GM21367 (cell line): Measurements from ENCODE around the gene CD300LF.

ENCODE experiments used
- ATAC-seq: cut with Tn5 transposase; IDR thresholded peaks from one replicate; pipeline ENCODE4 v1.9.1; 2021; ENCODE audit not compliant: unreplicated experiment

CD300LF gene

DNA sequence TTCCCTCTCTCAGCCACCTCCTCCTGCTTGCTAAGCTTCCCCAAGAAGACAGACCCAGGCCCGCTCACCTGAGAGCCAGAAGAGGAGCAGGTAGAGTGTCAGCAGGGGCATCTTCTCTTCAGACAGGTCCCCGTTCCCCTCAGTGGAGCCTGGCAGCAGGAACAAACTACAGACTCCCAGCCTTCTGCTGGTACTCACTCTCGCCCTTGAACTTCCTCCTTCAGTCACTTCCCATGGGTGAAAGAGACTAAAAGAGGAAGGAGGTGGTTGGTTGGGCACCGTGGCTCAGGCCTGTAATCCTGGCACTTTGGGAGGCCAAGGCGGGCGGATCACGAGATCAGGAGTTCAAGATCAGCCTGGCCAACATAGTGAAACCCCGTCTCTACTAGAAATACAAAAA lies at the start of gene CD300LF:
Gene CD300LF (minus strand): TSS at position 168 of the 400 bp plus-strand sequence. CDS start 57 bp downstream, at position 111.
- ATAC-seq, result no peak

DNA sequence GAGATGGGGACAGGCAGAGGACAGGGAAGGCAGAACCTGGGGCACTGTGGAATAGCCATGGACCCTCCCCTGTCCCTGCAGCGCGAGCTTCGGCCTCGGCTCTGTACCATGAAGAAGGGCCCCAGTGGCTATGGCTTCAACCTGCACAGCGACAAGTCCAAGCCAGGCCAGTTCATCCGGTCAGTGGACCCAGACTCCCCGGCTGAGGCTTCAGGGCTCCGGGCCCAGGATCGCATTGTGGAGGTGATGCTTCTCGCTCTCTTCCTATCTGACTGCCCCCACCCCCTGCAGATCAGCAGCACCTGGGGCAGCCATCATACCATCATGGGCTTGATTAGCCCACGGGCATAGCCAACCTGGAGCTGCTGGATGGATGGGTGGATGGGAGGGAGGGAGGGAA lies 49.2 kb upstream of the CD300LF start:
- no peak for ATAC-seq

DNA sequence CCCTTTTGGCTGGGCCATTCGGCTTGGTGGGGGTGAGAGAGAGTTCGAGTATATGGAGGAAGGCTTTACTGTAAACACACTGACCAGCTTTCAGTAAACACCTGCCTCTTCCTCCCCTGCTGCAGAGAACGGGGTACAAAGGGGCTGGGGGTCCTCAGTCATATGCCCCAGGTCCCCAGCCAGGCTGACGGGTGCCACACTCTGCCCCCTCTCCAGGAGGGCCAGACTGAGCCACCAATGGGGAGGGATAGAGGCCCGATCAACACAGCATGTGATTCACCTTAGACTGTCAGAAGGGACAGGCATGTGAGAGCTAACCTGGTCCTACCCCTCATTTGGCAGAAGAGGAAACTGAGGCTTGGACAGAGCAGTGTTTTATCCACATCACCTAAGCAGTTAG lies 48.7 kb upstream of the CD300LF start:
- ATAC-seq, result no peak

DNA sequence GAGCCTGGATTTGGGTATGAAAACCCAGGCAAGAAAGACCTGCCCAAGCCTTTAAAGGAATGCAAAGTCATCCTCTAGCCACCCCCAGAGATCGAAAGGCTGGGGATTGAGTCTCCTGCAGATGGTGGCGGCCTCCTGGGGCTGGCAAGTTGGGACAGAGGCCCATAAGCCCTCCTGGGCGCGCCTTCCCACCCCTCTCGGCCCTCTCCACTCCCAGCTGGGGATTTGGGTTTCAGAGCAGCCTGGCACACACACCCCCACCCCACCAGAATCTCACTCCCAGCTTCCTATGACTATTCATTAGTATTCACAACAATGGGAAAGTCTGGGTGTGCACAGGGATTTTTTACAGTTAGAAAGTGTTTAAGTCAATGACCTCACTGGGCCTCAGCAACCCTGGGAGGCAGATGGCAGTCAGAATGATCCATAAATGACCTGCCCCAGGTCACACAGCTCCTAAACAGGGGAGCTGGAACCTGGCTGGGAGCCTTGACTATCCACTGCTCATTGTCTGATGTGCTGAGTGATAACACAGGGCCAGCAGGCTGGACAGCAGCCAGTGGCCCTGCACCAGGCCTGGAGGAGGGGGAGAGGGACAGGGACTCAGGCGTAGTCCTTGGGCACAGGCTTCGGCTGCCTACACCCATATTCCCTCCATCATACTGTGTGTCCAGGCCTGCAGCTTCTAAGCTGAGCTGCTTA lies 47.8 kb upstream of the CD300LF start:
- no peak for ATAC-seq

DNA sequence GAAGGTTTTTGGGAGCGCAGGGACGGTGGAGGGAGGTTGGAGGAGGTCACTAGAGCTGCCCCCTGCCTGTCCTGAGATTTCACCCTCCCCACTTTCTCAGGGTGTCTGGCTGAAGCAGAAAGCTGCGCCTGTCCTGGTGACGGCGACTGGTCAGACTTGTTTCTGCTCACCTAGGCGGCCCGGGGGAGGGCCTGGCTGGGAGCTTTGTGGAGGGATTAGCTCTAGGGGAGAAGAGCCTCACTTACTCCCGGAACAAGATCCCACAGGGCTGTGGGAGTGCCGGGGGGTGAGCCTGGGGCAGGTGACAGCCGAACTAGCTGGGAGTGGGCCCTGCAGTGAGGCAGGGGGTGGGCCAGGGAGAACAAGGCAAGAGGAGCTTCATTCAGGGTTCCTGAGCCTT lies 47.2 kb upstream of the CD300LF start:
- ATAC-seq, result no peak

DNA sequence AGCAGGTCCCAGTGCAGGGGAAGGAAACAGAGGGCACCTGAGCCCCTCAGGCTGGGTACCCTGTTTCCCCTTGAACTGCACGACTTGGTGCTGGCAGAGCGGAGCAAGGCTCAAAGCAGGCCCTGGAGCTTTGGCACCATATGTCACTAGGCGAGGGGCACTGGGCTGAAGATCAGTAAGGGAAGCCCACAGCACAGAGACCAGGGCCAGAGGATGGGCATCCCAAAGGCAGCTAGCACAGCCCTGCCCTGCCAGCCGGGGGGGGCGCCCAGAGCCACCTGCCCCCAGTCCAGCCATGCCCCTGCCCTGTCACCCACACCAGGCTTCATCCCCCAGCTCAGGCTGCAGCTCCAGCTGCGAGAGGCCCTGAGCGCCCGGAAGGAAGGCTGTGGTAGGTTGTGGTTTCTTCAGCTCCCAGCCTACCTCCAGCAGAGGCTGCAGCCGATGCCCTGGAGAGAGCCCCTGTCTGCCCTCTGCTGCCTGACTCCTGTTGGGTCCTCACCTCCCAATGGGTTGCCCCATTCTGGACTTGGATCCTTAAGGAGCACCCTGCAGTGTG lies 46.6 kb upstream of the CD300LF start:
- peak; percentile 48 for ATAC-seq

DNA sequence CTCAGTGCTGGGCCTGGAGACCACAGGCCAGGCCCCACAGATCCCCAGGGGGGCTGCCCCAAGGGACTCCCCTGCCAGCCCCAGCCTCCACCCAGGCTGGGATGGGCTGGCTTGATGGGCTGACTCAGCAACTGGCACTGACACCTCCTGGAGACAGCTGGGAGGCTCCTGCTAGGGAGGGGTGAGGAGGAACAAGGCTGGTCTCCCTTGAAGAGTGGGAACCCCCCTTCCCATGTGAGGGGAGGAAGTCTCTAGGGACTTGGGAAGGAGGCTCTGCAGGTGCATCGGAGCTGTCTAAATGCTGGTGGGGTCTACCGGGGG lies 46.1 kb upstream of the CD300LF start:
- no peak for ATAC-seq

GRCh38 chr17:74757931-74758847 lies 45.5 kb upstream of the CD300LF start:
- ATAC-seq, result no peak

GRCh38 chr17:74757502-74757901 lies 44.8 kb upstream of the CD300LF start:
- ATAC-seq, result no peak

DNA sequence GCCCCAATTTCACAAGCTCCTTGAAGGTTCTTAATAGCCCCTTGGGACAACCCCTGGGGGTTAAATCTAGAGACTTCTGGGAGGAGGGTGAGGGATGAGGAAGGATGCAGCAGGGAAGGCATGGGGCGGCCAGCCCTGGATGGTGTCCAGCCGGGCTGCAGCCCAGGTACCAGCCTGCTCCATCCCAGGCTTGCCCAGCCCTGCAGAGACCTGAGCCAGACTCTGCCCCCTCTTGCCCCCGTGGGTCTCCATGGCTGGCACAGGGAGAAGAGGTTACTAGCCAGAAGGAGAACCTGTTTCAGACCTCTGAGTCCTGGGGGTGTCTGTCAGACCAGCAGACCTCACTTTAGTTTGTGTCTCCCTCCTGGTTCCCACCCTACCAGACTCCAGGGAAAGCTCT lies 44.2 kb upstream of the CD300LF start:
- no peak for ATAC-seq

DNA sequence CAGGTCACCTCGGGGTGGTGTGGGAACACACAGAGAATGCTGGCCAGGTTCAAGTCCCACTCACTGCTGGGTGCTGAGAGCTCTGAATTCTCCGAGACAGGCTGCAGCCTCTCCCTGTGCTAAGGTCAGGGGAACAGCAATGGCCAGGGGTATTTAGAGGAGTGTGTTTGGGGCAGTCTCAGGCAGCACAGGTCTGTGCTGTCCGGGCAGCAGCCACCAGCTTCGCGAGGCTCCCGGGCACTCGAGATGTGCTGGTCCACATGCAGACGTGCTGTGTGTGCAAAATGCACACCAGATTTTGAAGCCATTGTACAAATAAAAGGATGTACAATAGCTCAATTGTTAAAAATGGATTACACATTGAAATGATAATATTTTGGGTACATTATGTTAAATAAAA lies 42.8 kb upstream of the CD300LF start:
- no peak for ATAC-seq

DNA sequence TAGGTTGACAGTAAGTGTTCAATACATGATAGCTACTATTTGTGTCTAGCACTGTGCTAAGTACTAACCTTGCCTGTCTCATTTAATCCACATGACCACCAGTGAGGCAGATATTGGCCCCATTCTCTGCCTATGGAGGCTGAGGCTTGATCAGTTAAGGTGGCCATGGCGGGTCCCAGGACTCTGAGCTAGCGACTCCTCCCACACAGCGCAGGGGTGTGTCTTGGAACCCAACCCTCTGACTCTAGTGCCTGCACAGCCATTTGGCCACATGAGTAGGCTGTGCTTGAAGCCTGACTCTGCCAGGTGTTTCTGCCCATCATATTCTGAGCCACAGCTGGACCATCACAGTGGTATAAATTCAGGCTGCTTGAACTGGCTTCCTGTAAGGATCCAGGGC lies 42.1 kb upstream of the CD300LF start:
- no peak for ATAC-seq

- no peak for ATAC-seq
Observed at GRCh38 chr17:74752822-74753401, 40.2 kb upstream of the CD300LF start.

GRCh38 chr17:74752415-74752814 lies 39.7 kb upstream of the CD300LF start:
- no peak for ATAC-seq

DNA sequence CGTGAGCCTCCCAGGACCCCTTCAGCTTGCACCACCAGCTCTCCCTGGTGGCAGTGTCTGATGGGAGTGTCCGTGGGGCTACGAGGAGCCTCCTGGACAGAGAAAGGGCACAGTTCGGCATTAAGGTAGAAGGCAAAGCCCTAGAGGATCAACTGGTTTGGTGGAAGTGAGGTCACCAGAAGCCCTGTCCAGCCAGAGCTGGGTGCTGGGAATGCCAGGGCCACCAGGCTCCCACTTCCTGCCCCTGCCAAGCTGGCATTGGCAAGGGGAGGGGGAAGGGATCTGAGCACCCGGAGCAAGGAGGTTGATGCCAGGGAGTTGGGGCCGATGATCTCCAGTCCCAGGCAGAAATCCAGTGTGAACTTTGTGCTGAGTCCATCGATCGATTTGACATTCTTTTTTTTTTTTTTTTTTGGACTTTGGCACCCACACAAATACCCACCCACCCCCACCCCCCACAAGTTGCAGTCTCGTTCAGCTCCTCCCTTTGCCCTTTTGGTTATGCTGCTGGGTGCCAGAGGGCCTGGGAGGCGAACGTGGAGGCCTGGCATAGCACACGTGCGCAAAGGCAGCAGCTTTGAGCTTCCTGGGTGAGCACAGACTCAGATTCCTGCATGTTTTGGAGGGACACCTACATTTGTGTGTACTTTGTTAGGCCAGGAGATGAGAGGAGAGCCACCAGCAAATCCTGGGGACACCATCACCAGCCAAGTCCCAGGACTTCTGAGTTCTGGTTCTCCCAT lies 37.8 kb upstream of the CD300LF start:
- ATAC-seq, result no peak

GRCh38 chr17:74750039-74750326 lies 37.3 kb upstream of the CD300LF start:
- no peak for ATAC-seq

- no peak for ATAC-seq
Observed at GRCh38 chr17:74749279-74750038, 36.7 kb upstream of the CD300LF start.

DNA sequence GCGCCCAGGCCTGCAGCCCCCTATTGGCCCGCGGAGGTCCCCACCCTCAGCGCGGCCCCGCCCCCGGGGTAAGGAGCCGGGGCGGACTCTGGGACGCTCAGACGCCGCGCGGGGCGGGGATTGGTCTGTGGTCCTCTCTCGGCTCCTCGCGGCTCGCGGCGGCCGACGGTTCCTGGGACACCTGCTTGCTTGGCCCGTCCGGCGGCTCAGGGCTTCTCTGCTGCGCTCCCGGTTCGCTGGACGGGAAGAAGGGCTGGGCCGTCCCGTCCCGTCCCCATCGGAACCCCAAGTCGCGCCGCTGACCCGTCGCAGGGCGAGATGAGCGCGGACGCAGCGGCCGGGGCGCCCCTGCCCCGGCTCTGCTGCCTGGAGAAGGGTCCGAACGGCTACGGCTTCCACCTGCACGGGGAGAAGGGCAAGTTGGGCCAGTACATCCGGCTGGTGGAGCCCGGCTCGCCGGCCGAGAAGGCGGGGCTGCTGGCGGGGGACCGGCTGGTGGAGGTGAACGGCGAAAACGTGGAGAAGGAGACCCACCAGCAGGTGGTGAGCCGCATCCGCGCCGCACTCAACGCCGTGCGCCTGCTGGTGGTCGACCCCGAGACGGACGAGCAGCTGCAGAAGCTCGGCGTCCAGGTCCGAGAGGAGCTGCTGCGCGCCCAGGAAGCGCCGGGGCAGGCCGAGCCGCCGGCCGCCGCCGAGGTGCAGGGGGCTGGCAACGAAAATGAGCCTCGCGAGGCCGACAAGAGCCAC lies 36.0 kb upstream of the CD300LF start, which contains the start of gene NHERF1:
Gene NHERF1 (plus strand): TSS at position 100 of the 750 bp plus-strand sequence. CDS start 219 bp downstream, at position 319.
- ATAC-seq, result peak; percentile 81

DNA sequence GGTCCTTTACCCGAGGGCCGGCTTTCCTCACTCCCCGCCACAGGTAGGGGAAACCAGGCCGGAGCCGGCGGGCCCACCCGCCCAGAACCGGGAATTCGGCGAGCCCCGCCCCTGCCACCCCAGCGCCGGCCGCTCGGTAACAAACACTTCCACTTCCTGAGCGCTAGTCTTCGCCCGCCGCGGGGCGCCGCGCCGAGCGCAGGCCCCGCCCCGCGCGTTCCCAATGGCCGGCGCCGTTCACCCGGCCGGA lies 35.5 kb upstream of the CD300LF start:
- ATAC-seq, result no peak

DNA sequence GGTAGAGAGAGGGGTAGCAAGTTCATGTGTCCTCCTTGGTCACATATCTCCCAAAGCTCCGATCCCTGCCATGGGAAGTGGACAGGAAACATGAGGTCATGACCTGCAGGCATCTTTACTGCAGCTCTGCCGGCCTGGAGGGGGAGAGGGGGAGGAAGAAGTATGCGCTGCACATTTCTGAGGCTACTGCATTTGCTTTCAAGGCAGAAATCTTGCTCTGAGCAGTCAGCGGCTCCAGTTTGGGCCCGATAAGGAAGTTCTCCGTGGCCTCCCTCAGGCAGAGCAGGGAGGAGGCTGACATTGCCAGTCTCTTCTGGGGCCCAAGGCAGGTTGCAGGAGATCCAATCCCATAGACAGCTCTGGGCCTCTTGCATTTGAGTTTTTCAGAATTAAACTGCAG lies 34.2 kb upstream of the CD300LF start:
- no peak for ATAC-seq
